ENCODE data around the gene MFSD6. TPM values are rescaled to one million over a fixed set of nuclear protein-coding genes. Genes with fewer than 3 reads are reported as not detected.
A peak's percentile ranks its signal among the peaks of the same experiment; 100 is the strongest.

Gene MFSD6
- total and polyA plus RNA-seq, 2 experiments from 2014 or later = 0.62 to 1.5 TPM

DNA sequence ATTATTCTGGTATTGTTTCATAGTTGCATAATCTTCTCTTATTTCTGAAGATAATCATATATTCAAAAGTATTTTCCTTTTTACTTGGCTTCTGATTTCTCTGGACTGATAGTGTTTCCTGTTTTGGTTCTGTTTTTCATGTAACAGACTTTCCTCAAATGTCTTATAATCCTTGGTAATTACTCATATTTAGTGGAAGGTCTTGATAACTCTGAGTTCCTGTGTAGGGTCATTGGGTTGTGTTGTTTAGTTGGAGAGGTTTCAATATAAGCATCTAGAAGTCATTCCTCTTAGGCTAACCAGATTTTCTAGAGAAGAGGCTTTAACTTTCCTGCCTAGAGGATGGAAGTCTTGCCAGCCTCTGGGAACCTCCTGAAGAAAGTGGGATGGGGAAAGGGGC lies 23.8 kb downstream of the MFSD6 start:
- no peaks in the 10 kb centered on the region for H3K36me3 ChIP-seq
- H3K4me3 ChIP-seq = no peak overlapping the region
- no peaks in the 10 kb centered on the region for H3K27me3 ChIP-seq
- no peaks in the 10 kb centered on the region for H3K4me1 ChIP-seq (ENCODE audit: low read depth)
- no peak for TF ChIP-seq CTCF (IDR thresholded peaks at IDR 0.05; ENCODE audit: low read depth, low read length)
- no peak overlapping the region for H3K27ac ChIP-seq
- no peaks in the 10 kb centered on the region for H3K9me3 ChIP-seq (ENCODE audit: low read depth)
- peak in 1 of 2 donors; percentile 35 for DNase-seq (ENCODE audit: low read depth in 1 of 2, low spot score in 1 of 2)

GRCh38 chr2:190432567-190433231 lies 24.5 kb downstream of the MFSD6 start:
- H3K27me3 ChIP-seq = no peaks in the 10 kb centered on the region
- H3K4me3 ChIP-seq = no peak overlapping the region
- no peak for DNase-seq (ENCODE audit: low read depth in 1 of 2, low spot score in 1 of 2)
- H3K9me3 ChIP-seq (ENCODE audit: low read depth) = no peaks in the 10 kb centered on the region
- no peak overlapping the region for H3K27ac ChIP-seq
- no peaks in the 10 kb centered on the region for H3K4me1 ChIP-seq (ENCODE audit: low read depth)
- no peak for TF ChIP-seq CTCF (IDR thresholded peaks at IDR 0.05; ENCODE audit: low read depth, low read length)
- no peaks in the 10 kb centered on the region for H3K36me3 ChIP-seq

DNA sequence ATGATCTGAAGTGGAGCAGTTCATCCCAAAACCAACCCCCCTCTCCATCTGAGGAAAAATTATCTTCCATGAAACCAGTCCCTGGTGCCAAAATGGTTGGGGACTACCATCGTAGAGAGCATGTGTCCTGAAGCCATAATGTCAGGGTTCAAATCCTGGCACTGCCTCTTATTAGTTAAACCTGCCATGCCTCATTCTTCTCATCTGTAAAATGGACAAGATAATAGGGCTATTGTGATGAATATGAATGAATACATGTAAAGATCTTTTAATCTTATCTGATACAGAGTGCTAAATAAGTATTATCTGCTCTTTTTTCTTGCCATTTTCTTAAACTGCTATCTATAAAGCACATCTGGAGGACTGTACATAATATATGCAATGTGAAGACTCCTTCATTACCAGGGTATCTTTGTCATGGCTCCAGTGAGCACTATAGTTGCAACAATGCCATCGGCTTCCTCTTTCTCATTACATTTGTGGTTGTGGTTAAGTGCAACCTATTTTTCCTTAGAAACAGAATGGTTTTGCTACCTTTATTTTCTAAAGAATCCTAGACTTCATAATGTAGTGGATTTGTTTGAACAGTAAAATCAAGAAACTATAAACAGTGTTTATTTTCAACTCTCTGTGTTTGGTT lies 27.0 kb downstream of the MFSD6 start:
- no peaks in the 10 kb centered on the region for H3K36me3 ChIP-seq
- H3K27ac ChIP-seq = no peak overlapping the region
- no peaks in the 10 kb centered on the region for H3K9me3 ChIP-seq (ENCODE audit: low read depth)
- no peak for DNase-seq (ENCODE audit: low read depth in 1 of 2, low spot score in 1 of 2)
- H3K4me3 ChIP-seq = no peak overlapping the region
- H3K27me3 ChIP-seq = no peaks in the 10 kb centered on the region
- TF ChIP-seq CTCF (IDR thresholded peaks at IDR 0.05; ENCODE audit: low read depth, low read length) = no peak
- H3K4me1 ChIP-seq (ENCODE audit: low read depth) = no peaks in the 10 kb centered on the region

DNA sequence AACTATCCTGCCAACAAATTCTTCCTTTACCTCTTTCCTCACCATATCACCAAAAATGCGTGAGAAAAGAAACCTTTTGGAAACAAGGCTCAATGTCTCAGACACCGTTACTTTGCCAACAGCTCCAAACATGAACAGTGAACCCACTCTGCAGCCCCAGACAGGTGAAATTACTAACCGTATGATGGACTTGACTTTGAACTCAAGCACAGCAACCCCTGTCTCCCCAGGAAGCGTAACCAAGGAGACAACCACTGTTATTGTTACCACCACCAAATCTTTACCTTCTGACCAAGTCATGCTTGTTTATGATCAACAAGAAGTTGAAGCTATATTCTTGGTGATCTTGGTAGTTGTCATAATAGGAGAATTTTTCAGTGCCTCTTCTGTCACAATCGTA lies 28.4 kb downstream of the MFSD6 start:
- Histone ChIP-seq H3K4me3 (no peak overlapping the region), H3K9me3 (ENCODE audit: low read depth) (no peaks in the 10 kb centered on the region), H3K4me1 (ENCODE audit: low read depth) (no peaks in the 10 kb centered on the region), H3K27me3 (no peaks in the 10 kb centered on the region), H3K36me3 (no peaks in the 10 kb centered on the region), H3K27ac (no peak overlapping the region)
- no peak for DNase-seq (ENCODE audit: low read depth in 1 of 2, low spot score in 1 of 2)
- no peak for TF ChIP-seq CTCF (IDR thresholded peaks at IDR 0.05; ENCODE audit: low read depth, low read length)

- Histone ChIP-seq H3K4me3 (no peak overlapping the region), H3K27ac (no peak overlapping the region), H3K27me3 (no peaks in the 10 kb centered on the region), H3K4me1 (ENCODE audit: low read depth) (no peaks in the 10 kb centered on the region), H3K36me3 (no peaks in the 10 kb centered on the region), H3K9me3 (ENCODE audit: low read depth) (no peaks in the 10 kb centered on the region)
- TF ChIP-seq CTCF (IDR thresholded peaks at IDR 0.05; ENCODE audit: low read depth, low read length) = no peak
- DNase-seq (ENCODE audit: low read depth in 1 of 2, low spot score in 1 of 2) = no peak
Measured at GRCh38 chr2:190440113-190440512, 32.0 kb downstream of the MFSD6 start.
